ENCODE measurements around the gene RFC2.
"Not testable (repeated sequence)": the region's sequence is repeated elsewhere in the genome, so short reads cannot be mapped to it uniquely, and the experiment has no call there.

The RFC2 gene

DNA sequence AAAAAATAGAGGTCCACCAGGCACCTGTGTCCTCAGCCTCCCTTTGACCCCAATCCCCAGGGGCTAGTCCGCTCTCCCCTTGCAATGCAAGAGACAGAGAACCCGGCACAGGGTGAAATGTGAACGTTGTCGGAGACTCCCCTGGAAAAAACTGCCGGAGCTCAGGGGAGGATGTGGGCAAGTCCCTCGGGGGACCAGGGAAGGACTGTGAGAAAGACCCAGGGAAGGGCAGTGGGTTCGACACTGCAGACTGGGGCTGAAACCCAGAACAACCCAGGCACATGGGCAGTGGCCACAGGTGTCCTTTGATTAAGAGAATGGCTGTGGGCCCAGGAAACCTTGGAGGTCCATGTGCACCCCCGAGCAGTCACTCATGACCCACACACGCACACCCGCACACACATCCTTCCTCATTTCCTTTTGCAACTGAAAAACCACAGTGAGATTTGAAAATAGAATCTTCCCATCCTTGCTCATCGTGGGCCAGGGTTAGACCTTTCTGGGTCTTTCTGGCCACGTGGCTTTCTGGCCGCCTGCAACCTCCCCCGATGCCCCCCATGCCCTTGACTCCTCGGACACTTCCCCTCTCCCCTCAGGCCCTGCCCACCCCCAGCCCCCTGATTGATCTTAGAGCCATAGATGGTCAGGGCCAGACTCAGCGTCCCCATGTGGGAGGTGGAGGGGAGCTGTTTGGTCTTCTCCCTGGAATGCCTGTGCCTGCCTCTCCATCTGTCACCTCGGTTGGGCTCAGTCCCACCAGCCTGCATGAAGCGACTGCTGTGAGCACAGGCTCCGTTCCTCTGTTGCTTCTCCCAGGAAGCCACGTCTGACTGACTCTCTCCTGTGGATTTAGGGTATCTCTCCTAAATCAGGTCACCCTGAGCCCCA is 36.5 kb downstream of the RFC2 start:
- no peak for DNase-seq (ENCODE audit: low spot score)

DNA sequence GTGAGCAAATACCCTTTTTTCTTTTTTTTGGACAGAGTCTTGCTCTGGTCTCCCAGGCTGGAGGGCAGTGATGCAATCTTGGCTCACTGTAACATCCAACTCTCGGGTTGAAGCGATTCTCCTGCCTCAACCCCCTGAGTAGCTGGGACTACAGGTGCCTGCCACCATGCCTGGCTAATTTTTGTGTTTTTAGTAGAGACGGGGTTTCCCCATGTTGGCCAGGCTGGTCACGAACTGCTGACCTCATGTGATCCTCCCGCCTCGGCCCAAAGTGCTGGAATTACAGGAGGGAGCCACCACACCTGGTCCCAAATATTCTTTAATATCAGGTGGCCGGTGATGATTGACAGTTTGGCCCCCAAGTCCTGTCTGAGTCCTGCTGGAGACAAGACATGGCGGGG is 37.8 kb downstream of the RFC2 start:
- DNase-seq (ENCODE audit: low spot score): no peak

GRCh38 chr7:74215921-74216320 is 38.3 kb downstream of the RFC2 start:
- DNase-seq (ENCODE audit: low spot score): no peak

DNA sequence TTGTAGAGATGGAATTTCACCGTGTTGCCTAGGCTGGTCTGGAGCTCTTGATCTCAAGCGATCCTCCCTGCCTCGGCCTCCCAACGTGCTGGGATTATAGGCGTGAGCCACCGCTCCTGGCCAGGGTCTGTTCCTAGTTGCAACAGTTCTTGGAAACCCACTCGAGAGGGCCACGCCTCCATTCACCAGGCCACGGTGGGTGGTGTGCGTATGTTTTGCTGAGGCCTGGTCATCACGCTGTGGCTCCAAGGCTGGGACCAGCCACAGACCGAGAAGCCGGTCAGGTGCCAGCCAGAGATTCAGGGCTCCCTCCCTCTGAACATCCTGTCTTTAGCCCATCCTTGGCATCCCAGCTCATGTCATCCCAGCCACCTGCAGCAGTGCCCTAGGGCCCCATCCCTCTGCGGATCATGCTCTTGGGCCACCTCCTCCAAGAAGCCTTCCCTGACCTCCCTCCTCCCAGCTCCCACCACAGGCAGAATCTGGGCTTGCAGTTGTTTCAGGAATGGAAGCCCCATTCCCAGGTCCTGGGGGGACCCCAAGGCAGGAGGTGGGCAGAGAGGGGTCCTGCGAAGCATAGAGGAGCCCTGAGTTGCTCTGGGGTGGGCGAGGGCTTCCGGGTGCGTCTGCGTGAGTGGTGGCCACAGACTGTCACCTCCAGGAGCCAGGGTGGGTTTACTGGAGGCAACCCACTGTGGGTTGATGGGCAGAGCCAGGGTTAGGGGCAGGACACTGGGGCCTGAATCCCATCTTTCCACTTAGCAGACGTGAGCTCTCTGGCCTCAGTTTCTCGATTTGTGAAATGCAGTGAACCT is 39.2 kb downstream of the RFC2 start:
- no peak for DNase-seq (ENCODE audit: low spot score)

DNA sequence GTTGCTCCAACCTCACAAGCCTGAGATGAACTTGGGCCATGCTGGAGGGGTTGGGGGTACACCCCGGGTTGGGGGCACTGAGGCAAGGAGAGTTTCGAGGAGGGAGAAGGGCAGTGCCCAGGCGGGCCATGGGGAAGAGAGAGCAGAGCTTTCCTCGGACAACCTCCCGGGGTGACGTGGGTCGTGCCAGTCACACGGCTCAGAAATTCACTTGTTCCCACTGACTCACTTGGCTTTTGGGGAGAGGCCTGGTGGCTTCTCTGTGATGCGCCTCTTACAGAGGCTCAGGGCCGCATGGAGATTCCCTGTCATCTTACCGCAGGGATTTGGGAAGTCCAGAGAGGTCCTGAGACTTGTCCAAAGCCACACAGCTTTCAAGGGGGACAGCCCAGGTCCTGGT is 41.5 kb downstream of the RFC2 start:
- DNase-seq (ENCODE audit: low spot score): no peak

GRCh38 chr7:74208241-74208640 is 46.0 kb downstream of the RFC2 start:
- DNase-seq (ENCODE audit: low spot score): not testable (repeated sequence)

GRCh38 chr7:74207586-74207985 is 46.6 kb downstream of the RFC2 start:
- no peak for DNase-seq (ENCODE audit: low spot score)

- peak; percentile 80 for DNase-seq (ENCODE audit: low spot score)
Observed at GRCh38 chr7:74206589-74207120, 47.5 kb downstream of the RFC2 start.

- not testable (repeated sequence) for DNase-seq (ENCODE audit: low spot score)
Observed at GRCh38 chr7:74206052-74206451, 48.1 kb downstream of the RFC2 start.

DNA sequence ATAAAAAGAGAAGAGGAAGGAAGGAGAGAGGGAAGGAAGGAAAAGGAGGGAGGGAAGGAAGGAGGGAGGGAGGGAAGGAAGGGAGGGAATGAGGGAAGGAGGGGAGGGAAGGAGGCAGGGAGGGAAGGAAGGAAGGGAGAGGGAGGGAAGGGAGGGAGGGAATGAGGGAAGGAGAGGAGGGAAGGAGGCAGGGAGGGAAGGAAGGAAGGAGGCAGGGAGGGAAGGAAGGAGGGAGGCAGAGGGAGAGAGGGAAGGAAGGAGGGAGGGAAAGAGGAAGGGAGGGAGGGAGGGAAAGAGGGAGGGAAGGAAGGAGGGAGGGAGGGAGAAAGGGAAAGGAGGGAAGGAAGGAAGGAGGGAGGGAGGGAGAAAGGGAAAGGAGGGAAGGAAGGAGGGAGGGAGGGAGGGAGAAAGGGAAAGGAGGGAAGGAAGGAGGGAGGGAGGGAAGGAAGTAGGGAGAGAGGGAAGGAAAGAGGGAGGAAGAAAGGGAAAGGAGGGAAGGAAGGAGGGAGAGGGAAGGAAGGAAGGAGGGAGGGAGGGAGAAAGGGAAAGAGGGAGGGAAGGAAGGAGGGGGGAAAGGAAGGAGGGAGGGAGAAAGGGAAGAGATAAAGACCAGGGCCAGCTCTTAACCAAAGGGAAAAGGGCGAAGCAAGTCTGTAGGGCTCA is 50.1 kb downstream of the RFC2 start:
- DNase-seq (ENCODE audit: low spot score): no peak

GRCh38 chr7:74202841-74203556 is 51.2 kb downstream of the RFC2 start:
- peak; percentile 35 for DNase-seq (ENCODE audit: low spot score)

GRCh38 chr7:74199551-74200355 is 54.4 kb downstream of the RFC2 start:
- no peak for DNase-seq (ENCODE audit: low spot score)

- DNase-seq (ENCODE audit: low spot score): no peak
Observed at GRCh38 chr7:74197449-74198124, 56.6 kb downstream of the RFC2 start.

DNA sequence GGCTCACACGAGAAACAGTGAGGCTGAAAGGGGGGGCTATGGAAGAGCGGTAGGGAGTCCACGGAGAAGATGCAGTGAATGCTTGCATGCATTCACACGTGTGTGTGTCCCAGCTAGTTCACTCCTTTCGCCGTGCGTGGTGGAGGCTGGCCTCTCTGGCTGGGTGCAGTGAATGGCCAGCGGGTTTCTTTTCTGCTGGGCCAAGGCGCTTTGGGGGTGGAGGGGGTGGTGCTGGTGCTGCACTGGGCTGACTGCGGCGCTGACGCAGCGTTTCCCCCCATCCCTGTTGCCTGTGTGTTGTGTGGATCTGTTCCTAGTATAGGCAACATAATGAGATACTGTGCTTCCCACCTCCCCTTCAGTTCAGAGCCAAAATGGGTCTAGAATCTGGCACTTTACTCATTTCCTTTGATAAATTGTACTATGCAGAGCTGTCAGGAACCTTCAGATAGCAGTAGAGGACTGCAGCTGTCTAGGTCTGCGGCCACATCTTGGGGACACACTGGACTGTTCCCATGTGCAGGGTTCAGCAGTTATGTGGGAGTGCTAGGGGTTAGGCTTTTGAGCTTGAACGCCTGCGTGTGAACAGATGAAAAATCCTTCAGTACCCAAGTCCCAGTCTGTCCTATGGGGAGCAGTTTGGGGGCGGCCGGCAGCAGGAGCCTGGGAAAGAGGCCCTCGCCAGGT is 58.1 kb downstream of the RFC2 start:
- not testable (repeated sequence) for DNase-seq (ENCODE audit: low spot score)

- not testable (repeated sequence) for DNase-seq (ENCODE audit: low spot score)
Observed at GRCh38 chr7:74195139-74195860, 58.9 kb downstream of the RFC2 start.

DNA sequence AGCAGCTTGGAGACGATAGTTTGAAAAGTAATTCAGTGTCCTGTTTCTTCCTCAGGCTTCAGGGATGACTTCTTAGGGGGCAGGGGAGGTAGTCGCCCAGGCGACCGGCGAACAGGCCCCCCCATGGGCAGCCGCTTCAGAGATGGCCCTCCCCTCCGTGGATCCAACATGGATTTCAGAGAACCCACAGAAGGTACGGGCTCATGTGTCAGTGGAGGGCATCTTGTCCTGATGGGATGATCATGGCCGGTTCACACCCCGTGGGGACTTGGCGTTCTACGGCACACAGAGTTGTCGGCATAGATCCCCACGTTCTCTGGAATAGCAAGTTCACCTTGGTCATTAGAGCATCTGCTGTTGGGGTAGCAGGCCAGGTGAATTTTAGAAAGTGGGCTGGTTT is 59.5 kb downstream of the RFC2 start:
- no peak for DNase-seq (ENCODE audit: low spot score)

GRCh38 chr7:74193913-74194312 is 60.3 kb downstream of the RFC2 start:
- no peak for DNase-seq (ENCODE audit: low spot score)

DNA sequence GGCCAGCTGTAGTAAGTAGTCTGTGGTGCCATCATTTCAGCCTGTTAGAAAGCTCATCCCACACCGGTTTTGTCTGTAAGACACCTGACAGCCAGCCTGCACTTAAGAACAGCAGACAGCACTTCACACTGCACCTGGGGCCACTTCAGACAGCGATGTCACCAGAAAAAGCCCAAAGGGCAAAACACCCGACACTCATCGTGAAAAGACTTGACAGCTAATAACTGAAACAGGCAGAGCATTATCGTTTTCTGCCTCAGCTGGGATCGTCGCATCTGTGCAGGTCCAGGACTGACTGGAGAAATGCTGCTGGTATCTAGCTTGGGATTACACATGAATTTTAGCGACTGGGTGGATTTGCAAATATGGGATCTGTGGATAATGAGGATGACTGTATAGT is 61.1 kb downstream of the RFC2 start:
- no peak for DNase-seq (ENCODE audit: low spot score)

DNA sequence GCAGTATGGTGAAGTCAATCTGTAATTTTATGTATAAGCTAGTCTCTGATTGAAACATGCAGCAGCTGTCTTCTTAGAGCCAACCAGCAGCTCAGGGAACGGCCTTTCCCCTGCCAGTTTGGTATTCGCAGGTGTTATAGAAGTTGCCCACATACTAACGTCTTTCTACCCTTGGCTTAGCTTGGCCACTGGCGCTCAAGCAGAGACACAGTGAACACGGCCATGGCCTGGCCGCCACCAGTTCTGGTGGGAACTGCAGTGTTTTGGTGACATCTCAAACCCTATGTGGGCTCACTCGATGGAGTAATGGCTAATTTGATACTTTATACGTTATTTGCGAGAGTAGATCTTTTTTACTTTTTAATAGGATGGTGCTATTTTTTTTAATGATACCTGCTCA is 63.0 kb downstream of the RFC2 start:
- DNase-seq (ENCODE audit: low spot score): no peak
